MM.1S (cell line): ENCODE data around the gene C11orf87.

ENCODE experiments used
- CTCF ChIP-seq: fragments of 300-600 bp; sonication (generic); IDR thresholded peaks from 2 replicates; pipeline ENCODE4 v1.5.1; 2016; ENCODE audit warnings: antibody characterized with exemption, low read length, mixed read lengths
- EZH2 ChIP-seq: fragments of 300-600 bp; sonication (generic); optimal IDR thresholded peaks from 2 replicates; pipeline ENCODE3; 2017; ENCODE audit warnings: low read depth, mild to moderate bottlenecking, antibody characterized with exemption, low read length, mixed read lengths
- EZH2phosphoT487 ChIP-seq: fragments of 300-600 bp; sonication (generic); IDR thresholded peaks from 2 replicates; pipeline ENCODE4 v1.6.1; 2018; ENCODE audit warnings: antibody characterized with exemption, low read length

DNA sequence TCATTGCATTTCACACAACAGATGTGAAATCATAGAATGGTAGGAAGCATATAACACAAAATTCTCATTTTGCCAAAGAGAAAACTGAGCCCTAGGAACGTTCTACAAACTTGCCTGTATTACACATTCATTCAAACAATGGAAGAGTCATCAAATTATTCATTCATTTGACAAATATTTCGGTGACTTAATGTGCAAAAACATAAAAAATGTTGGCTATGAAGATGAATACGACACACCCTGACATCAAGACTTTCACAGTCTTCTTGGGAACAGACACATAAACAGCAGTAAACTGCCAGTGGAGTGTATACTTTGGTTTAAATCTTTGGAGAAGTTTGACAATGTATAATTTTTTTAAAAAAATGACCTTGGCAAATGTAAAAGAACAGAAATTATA is 20.4 kb upstream of the C11orf87 start:
- TF ChIP-seq CTCF (no peak), EZH2 (no peak), EZH2phosphoT487 (no peak)
